Endometrium (tissue), 2 donors: ENCODE results near the gene DIP2C.
"Not testable (repeated sequence)": the region's sequence is repeated elsewhere in the genome, so short reads cannot be mapped to it uniquely, and the experiment has no call there.

Experiments
- FAIRE-seq: peaks from 2 replicates; lab custom pipeline; 2012; peaks lifted over from hg19 to GRCh38; lab: Jason Lieb, UNC
- donor health status: control.
- donor health status: control.

The DIP2C gene

DNA sequence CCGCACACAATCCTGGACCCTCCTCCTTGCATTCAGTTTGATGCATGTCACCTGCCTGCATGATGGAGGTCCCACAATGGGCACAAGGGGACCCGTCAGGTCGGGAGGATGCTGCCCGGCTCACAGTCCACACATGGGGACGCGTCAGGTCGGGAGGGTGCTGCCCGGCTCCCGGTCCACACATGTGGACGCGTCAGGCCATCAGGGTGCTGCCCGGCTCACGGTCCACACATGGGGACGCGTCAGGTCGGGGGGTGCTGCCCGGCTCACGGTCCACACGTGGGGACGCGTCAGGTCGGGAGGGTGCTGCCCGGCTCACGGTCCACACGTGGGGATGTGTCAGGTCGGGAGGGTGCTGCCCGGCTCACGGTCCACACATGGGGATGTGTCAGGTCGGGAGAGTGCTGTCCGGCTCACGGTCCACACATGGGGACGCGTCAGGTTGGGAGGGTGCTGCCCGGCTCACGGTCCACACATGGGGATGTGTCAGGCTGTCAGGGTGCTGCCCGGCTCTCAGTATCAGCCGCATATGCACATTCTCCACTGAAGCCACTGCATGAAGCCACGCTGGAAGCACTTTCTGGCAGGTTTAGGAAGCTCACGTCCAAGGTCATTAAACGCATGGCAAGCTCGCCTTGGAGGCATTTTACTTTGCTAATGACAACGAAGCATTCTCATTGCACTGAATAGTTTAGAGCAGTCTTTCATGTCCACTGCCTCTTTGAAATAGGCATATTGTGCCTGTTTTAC lies 50.3 kb downstream of the DIP2C start:
- FAIRE-seq, result no peak

DNA sequence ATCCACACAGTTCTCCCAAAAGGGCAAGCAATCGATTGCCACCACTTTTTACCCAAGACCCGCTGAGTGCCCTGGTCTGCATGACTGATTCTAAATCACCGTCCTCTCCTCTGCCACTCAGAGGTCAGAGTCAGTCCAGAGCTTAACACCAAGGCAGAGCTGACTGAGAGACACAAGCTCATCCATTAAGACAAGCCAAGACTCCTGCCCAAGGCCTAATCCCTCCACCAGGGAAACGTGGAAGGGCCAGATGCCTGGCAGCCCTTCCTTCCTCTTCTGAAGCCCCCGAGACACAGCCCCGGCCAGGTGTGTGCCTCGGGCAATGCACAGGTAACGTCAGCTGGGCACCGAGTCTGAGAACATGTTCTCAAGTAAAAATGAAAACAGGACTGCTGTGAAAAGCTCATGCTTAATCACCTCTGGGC lies 51.7 kb downstream of the DIP2C start:
- no peak for FAIRE-seq

DNA sequence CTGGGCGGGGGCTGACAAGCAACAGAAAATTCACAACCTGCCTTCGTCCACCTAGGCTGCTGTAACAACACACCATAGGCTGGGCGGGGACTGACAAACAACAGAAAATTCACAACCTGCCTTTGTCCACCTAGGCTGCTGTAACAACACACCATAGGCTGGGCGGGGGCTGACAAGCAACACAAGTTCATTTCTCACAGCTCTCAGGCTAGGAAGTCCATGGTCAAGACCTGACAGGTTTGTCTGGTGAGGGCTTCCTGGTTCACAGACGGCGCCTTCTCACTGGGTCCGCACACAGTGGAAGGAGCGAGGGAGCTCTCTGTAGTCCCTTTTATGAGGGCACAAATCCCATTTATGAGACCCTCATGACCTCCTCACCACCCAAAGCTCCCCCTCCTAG lies 52.2 kb downstream of the DIP2C start:
- no peak for FAIRE-seq

DNA sequence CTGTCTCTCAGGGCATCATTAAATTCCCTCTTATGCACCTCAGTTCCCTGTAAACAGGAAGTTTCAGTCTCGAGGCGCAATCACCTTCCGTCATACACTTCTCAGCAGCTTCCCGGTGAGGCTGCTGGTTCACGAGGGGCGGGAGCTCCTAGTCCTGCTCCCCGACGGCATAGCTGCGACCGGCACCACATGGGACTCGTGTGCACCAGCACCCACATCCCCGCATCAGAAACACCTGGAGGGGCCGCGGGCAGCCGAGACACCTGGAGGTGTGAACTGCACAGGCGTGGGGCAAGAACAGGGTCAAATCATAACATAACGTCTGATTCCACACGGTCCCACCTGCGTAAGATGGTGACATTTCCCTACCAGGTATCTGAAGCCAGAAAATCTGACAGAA lies 52.7 kb downstream of the DIP2C start:
- no peak for FAIRE-seq

DNA sequence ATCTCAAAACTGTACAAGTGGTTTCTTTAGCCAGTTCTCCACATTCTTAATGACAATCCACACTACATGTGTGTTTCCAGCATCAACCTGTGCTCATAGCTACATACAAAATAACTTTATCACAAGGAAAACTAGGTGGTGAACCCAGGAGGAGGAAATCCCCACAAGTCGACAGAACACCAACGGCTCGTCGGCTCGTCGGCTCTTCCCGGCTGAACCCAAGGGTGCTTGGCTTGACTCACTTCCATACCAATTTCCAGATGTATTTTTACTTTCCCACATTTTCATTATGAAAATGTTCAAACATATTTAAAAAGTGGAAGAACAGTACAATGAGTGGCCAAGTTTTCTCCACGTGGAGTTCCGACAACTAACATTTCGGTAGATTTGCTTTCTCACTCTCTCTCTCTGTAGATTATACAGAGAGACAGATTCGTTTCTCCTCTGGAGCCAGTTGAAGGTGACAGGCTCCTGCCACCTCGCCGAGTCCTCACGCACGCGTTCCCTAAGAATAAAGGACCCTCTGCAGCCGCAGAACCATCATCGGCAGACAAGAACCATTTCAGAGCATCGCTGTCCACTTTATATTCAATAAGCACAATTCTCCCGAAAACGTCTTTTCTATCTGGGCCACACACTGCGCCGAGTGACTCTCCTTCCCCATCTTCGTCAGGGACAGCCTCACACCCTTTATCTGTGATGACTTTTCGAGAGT lies 53.3 kb downstream of the DIP2C start:
- no peak for FAIRE-seq

DNA sequence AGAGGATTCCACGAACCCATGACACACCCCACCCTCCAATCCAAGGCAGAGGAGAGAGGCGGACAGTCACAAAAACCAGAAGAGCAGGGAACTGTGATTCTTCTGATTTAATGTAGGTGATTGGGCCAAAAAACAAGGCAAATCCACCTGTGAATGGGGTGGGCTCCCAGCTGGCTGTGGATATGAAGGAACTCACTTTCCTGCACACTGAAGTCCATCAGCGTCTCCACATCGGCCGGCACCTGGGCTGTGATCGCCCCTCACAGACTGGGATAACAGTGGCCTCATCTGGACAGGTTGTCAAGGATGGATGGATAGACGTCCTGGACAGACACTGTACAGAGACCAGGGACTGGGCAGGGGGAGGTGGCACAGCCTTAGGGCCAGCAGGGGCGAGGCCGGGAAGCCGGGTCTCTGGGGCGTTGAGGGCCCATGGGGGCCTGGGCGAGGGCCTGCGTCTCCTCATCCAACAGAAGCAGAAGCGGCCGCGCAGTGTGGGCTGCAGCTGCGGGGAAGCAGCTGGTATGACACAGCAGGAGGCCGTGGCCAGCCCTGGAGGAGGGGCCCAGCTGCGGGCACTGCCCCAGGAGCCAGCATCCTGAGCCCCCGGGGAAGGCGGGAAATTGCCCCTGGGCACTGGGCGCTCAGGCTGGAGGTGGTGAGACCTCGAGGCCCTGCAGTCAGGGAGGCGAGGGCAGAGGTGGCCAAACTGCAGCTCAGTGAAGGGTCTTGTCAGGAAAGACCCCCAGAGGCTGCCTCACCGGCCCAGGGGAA lies 54.2 kb downstream of the DIP2C start:
- no peak for FAIRE-seq

DNA sequence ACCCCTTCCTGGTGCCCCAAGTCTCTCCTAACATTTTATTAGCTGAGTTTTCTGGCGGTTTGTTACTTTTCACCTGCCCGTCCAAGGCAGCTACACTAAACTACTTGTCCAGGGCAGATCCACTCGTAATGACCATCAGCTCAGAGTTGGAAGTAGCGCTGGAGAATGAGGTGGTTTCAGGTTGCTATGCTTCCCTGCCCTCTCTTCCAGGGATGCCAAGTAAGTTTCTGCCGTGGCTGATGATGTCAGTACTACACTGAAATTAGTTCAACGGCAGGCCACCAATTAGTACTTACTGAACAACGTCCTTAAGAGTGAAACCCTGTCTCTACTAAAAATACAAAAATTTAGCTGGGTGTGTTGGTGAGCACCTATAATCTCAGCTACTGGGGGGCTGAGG lies 55.2 kb downstream of the DIP2C start:
- no peak for FAIRE-seq

DNA sequence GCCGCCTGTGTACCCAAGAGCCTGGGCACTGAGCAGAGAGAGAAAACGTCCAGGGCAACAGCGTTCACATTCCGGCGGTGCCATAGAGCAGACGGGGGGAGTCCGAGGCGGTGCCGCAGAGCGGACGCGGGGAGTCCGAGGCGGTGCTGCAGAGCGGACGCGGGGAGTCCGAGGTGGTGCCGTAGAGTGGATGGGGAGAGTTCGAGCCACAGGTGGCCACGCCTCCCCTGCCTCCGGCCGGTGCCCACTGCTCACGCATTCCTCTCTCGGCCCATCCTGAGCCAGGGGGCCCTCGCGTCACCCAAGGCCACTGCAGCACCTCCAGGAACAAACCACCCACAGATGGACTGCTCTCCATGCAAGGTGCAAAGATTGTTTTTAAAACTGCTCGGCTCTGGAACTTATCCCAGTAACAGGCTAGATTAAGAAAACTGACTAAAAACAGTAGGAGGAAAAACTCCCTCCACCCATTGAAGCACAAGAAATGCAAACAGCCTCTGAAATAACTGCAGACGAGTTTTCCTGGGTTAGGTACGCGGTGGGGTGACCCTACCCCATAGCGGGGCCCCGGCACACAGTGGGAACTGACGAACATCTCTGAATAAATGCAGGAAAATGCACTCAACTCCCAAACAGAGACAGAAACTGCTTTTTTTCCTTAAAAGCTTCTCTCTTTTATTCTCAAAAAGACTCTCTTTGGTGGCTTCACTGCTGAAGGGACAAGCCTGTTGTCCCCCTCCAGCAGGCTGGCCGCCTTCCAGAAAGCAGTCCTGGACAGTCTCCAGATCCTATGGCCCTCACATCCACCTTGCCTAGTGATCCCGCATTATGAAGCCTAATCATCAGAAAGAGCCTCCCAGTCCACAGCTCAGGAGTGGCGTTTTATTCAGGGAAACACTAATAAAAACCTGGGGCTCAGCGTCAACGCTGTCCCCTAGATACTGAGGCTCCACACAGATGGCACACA lies 55.9 kb downstream of the DIP2C start:
- no peak for FAIRE-seq

DNA sequence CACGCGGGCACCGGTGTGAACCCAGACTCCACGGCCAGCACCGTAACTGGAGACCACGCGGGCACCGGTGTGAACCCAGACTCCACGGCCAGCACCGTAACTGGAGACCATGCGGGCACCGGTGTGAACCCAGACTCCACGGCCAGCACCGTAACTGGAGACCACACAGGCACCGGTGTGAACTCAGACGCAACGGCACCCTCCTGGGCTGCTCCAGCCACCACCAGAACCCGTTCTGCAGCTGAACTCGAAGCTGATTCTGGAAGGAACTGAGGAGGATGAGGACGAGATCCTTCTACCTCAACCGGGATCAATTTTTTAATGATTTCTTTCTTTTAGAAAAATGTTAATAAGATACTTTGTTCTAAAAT lies 56.7 kb downstream of the DIP2C start:
- FAIRE-seq, result not testable (repeated sequence)

DNA sequence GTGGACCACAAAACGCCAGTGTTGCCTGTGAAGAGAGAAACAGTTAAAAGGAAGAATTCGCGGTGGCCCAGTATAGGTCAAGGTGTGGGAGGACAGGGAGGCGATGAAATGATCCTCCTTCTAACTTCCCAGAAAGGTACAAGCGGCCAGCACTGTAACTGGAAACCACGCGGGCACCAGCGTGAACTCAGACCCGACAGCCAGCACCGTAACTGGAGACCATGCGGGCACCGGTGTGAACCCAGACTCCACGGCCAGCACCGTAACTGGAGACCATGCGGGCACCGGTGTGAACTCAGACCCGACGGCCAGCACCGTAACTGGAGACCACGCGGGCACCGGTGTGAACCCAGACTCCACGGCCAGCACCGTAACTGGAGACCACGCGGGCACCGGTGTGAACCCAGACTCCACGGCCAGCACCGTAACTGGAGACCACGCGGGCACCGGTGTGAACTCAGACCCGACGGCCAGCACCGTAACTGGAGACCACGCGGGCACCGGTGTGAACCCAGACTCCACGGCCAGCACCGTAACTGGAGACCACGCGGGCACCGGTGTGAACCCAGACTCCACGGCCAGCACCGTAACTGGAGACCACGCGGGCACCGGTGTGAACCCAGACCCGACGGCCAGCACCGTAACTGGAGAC lies 57.2 kb downstream of the DIP2C start:
- not testable (repeated sequence) for FAIRE-seq

DNA sequence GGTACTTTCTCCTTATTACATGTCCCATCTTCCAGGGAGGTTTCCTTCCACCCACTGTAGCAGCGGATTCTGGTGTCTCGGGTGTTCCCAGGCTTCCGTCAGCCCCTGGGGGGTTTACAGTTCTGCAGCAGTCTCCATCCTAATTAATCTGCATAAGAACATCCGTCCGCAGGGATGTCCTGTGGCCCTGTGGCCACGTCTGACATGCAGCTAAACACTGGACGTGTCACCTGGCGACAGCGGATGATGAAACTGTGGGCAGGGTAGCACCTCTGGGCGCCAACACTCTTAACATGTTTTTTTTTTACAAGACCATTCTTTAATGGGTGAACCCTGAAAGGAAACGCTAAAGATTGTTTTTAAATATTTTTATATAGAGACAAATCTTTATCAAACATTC lies 58.2 kb downstream of the DIP2C start:
- FAIRE-seq, result no peak

DNA sequence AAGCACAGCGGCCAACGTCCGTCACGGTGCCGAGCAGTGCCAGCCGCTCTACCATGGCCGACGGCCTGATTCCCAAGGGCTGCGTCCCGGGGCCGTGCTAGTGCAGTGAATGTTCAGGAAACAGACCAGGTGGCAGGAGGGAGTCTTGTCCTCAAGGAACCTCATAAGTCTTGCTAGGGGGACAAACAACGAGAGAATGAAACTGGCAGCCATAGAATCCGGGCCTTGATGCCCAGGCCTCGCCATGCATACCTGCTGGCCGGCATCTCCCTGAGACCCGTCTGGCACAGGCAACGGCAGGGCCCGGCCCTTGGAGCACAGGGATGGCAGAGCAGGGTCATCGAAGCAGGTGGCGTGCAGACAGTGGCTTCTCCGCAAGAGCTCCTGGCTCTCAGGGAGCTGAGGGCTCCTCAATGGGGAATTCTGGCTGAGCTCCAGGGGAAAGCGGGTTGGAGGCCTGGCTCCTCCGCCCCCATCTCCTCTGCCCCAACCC lies 58.8 kb downstream of the DIP2C start:
- FAIRE-seq, result no peak

DNA sequence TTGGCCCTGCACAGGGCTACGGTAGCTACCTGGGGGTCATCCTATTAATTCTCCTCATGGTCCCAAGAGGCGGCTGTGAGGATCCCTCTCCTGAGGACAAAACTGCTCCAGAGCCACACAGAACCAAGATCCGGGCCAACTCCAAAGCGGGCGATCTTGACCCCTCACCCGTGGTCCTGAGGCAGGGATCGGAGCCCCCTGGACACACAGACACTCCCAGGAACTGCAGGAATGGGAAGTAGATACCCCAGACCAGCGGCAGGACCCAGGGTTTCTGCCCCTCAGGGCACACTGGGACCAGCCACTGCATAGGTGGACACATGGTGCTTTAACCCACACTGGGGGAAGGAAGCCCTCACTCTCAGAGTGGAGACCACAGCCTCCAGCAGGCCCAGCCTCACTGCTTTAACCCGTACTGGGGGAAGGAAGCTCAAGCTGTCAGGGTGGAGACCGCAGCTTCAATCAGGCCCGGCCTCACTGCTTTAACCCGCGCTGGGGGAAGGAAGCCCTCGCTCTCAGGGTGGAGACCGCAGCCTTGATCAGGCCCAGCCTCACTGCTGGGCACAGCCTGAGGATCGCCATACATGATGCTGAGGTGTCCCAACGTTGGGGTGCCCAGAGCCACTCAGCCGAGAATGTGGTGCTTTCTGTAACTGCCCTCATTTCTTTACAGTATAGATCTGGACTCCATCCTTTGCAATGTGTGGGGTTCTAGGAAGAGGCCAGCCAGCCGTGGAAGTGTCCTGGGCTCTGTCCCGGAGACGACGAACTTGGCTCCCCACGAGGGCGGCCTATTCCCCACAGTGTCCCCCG lies 60.1 kb downstream of the DIP2C start:
- no peak for FAIRE-seq

DNA sequence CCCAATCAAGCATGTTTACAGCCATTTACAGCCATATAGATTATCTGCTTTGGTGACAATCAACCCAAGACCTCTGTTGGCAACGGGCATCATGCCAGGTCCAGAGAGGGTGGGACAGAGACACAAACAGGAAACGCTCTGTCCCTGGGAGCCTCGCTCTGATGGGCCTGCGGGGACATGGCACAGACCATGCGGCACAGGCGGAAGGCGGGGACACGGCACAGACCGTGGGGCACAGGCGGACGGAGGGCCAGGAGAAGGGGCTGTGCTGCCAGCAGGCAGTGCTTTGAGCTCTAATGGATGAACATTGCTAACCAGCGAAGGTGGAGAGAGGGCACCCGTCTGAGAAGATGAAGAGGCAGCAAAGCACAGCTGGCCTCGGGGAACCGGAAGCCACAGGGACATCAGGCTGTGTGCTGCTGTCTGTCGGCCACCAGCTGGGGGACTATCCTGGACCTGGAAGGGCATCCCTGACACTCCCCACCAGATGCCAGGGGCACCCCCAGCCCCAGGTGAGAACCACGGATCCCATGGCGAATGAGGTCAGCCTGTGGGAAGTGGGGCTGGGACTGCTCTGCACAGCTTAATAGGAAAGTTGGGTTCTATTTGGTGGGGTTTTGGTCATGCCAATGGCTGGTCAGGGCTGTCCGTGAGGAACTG lies 61.0 kb downstream of the DIP2C start:
- FAIRE-seq, result no peak

DNA sequence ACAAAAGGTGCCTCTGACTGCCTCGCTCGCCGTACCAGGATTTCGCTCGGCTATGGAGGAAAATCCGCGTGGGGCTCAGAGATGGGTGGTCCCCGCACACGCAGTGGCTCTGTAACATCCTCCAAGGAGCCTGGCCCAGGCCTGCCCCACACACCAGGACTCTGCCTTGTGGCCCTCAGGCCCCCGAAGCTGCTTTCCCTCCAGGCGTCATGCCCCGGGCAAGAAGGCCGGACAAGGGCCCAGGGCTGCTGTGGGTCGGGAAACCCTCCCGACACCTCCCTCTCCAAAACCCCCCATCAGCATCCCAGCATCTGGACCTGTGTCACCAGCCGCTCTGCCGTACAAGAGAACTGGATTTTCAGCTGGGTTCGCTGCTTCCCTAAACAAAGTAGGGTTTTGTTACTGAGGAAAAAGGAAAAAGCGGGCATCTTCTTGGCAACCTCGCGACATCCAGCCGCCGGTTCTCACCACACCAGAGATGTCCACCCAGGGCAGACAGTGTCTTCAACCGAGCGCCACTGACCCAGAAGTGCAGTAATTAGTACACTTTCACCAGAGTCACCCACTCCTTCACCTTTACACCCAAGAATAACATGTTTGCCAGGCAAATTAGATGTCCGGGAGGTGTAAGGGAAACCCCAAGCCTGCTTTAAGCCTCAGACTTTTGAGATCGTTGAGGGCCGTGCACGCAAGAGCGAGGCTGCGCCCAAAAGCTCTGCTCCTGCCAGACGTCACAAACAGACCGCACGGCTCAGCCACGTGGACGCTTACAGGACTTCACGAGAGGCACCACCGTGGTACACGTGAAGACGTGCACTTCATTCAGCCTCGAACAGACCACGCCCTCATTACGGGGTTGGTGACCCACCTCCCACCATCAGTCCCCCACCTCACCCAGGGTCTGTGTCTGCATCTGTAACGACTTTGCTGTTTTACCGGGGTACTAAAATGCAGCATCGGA lies 62.2 kb downstream of the DIP2C start:
- no peak for FAIRE-seq

DNA sequence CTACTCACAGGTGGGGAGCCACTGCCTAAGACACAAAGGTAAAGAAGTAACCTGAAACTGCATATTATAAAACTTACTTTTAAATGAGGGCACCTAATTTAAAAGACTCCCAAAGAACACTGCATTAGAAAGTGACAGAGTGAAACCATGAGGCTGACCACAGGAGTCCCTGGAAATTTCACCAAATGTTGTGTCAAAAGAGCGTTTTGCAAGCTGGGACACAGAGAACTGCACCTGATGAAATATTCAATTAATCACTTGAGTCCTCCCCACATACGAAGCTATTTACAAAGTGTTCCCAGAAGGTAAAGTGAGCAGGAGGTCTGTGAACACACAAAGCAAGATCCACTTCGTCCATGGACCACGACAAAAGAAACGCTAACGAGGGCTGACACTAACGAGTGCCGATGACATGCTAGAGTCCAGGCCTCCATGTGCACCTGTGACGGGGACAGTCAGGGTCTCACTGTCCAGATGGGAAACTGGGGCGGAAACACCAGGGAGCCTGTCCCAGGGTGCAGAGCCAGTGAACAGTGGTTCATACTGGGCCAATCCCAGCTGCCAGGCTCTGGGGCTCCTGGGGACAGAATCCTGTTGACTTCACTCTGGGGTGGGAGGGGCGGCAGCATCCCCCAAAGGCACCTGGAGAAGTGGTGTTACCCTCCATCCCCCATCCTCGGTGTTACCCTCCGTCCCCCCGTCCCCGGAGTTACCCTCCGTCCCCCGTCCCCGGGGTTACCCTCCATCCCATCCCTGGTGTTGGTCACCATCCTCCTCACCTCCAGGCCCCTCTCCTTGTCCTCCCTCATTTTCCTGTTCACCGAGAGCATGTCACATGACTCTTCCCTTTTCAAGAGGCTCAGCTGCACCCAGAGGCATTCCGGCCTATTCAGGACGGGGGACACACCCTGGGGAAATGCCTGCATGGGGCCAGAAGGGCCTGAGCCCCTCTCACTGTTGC lies 63.4 kb downstream of the DIP2C start:
- FAIRE-seq, result no peak

DNA sequence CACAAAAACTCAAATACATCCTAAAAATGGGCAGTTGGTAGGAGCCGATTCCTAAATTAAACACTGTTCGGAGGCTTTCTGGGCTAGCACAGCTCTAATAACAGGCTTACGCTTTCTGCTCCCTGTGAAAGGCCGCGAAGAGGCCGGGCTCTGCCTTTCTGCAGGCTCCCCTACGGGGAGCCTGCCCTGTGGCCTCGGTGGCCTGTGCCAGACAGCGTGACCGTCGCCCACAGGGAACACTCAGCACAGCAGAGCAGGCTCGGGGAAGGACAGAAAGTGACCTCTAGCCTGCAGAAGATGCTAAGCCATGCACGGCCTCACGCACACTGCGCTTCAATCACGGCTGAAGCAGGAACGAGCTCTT lies 64.2 kb downstream of the DIP2C start:
- FAIRE-seq, result no peak
